8988T (cell line): ENCODE results near the gene NKX1-1.
"Not testable (repeated sequence)": the region's sequence is repeated elsewhere in the genome, so short reads cannot be mapped to it uniquely, and the experiment has no call there.

Experiments used
- DNase-seq: peaks from one replicate; pipeline ENCODE4 v3.0.0; 2011

NKX1-1 gene

GRCh38 chr4:1383728-1384591 is 22.3 kb downstream of the NKX1-1 start:
- DNase-seq = no peak

- DNase-seq = no peak
Measured at GRCh38 chr4:1382776-1383727, 23.2 kb downstream of the NKX1-1 start.

GRCh38 chr4:1381944-1382541 is 24.2 kb downstream of the NKX1-1 start:
- no peak for DNase-seq

- no peak for DNase-seq
Measured at GRCh38 chr4:1381181-1381621, 25.0 kb downstream of the NKX1-1 start.

GRCh38 chr4:1380368-1381151 is 25.7 kb downstream of the NKX1-1 start:
- no peak for DNase-seq

- DNase-seq = no peak
Measured at GRCh38 chr4:1379801-1380331, 26.4 kb downstream of the NKX1-1 start.

GRCh38 chr4:1379351-1379781 is 26.9 kb downstream of the NKX1-1 start:
- DNase-seq = no peak

GRCh38 chr4:1378559-1379231 is 27.5 kb downstream of the NKX1-1 start:
- no peak for DNase-seq

GRCh38 chr4:1377606-1378261 is 28.5 kb downstream of the NKX1-1 start:
- no peak for DNase-seq

- no peak for DNase-seq
Measured at GRCh38 chr4:1376841-1377605, 29.2 kb downstream of the NKX1-1 start.

GRCh38 chr4:1376391-1376840 is 29.8 kb downstream of the NKX1-1 start:
- no peak for DNase-seq

- no peak for DNase-seq
Measured at GRCh38 chr4:1375761-1376322, 30.4 kb downstream of the NKX1-1 start.

- no peak for DNase-seq
Measured at GRCh38 chr4:1375051-1375721, 31.1 kb downstream of the NKX1-1 start.

GRCh38 chr4:1374706-1375045 is 31.6 kb downstream of the NKX1-1 start:
- no peak for DNase-seq

- no peak for DNase-seq
Measured at GRCh38 chr4:1373892-1374705, 32.1 kb downstream of the NKX1-1 start.

GRCh38 chr4:1372576-1372975 is 33.7 kb downstream of the NKX1-1 start:
- DNase-seq = not testable (repeated sequence)

GRCh38 chr4:1371176-1372165 is 34.8 kb downstream of the NKX1-1 start:
- DNase-seq = no peak
